ENCODE measurements around the gene JAK3. TPM values are rescaled to one million over a fixed set of nuclear protein-coding genes. Genes with fewer than 3 reads are reported as not detected.

The JAK3 gene
- total and polyA plus RNA-seq, 2 of the 4 experiments (the other 2 are of a cell fraction) = 0.36 to 1.5 TPM

- Histone ChIP-seq H3K18ac (ENCODE audit: low read depth, low read length) (no peak overlapping the region), H4K91ac (ENCODE audit: insufficient read depth, low read depth, low read length) (no peak overlapping the region), H2BK20ac (ENCODE audit: low read depth, low read length) (no peak overlapping the region), H3K9ac (ENCODE audit: low read depth, low read length) (no peak overlapping the region), H4K5ac (ENCODE audit: low read depth, low read length) (no peak overlapping the region), H3K56ac (ENCODE audit: extremely low read depth, insufficient read depth, low read length) (no peak overlapping the region), H3K9me3 (ENCODE audit: control insufficient read depth, insufficient read depth, low read length) (no peaks in the 10 kb centered on the region), H3K9me1 (ENCODE audit: insufficient read depth, low read length) (no peaks in the 10 kb centered on the region), H4K20me1 (ENCODE audit: insufficient read depth, low read length) (no peaks in the 10 kb centered on the region), H3K14ac (replicated peaks; ENCODE audit: low read depth, low read length) (no peak overlapping the region), H2AK5ac (ENCODE audit: low read depth, low read length) (no peak overlapping the region), H3K4me3 (ENCODE audit: insufficient read depth, low read depth, low read length) (no peak overlapping the region), H3K27me3 (ENCODE audit: control insufficient read depth, insufficient read depth, low read length) (peaks cover 4% of the 10 kb centered on the region), H3K23ac (ENCODE audit: low read depth, low read length) (no peak overlapping the region), H3K36me3 (ENCODE audit: control insufficient read depth, insufficient read depth, low read length) (no peaks in the 10 kb centered on the region), H3K4me2 (ENCODE audit: low read depth, low read length) (no peak overlapping the region), H2BK15ac (ENCODE audit: low read depth, low read length) (no peak overlapping the region), H4K8ac (ENCODE audit: low read depth in 2 of 2, low read length in 2 of 2) (no peak overlapping the region), H2BK120ac (ENCODE audit: low read depth, low read length) (no peak overlapping the region), H3K4me1 (ENCODE audit: control insufficient read depth, insufficient read depth, low read length) (no peaks in the 10 kb centered on the region), H3K4ac (ENCODE audit: low read depth, low read length) (no peak overlapping the region), H2AK9ac (replicated peaks; ENCODE audit: low read depth, low read length, poor library complexity) (no peak overlapping the region), H2BK5ac (ENCODE audit: low read depth, low read length, poor library complexity, severe bottlenecking) (no peak overlapping the region), H2AFZ (replicated peaks; ENCODE audit: low read length, poor library complexity) (no peak overlapping the region), H3K27ac (ENCODE audit: insufficient read depth, low read length) (no peak overlapping the region), H3K79me1 (ENCODE audit: low read depth in 1 of 2, low read length in 2 of 2) (no peaks in the 10 kb centered on the region)
- ChIA-PET CTCF (interaction anchor here (0.7 kb wide), 1 partner anchor 370 kb away, joined by 3 read pairs; no protein-coding TSS in a partner anchor), POLR2A (ENCODE audit: unreplicated experiment) (no interaction called here)
- in situ Hi-C loops (cut with MboI; ENCODE audit: low sequenced_read_pairs) = no loop called here
- TF ChIP-seq CHD1 (IDR thresholded peaks at IDR 0.05; ENCODE audit: low read depth, low read length) (no peak), CTCF (conservative IDR thresholded peaks at IDR 0.05; ENCODE audit: low read depth, low read length) (no peak), RAD21 (IDR thresholded peaks at IDR 0.05; ENCODE audit: low read length) (no peak), NFE2L2 (IDR thresholded peaks at IDR 0.05; ENCODE audit: low read depth, low read length) (no peak), ELK1 (IDR thresholded peaks at IDR 0.05; ENCODE audit: borderline replicate concordance, low read depth, low read length) (no peak), RFX5 (IDR thresholded peaks at IDR 0.05; ENCODE audit: low read depth, low read length) (no peak), RCOR1 (IDR thresholded peaks at IDR 0.05; ENCODE audit: insufficient replicate concordance, low read length) (no peak), SMC3 (IDR thresholded peaks at IDR 0.05; ENCODE audit: low read depth, low read length) (no peak), MXI1 (IDR thresholded peaks at IDR 0.05; ENCODE audit: borderline replicate concordance, low read depth, low read length) (no peak), USF2 (IDR thresholded peaks at IDR 0.05; ENCODE audit: low read depth, low read length) (no peak)
- intact Hi-C loops (cut with micrococcal nuclease) = no loop called here
- dilution Hi-C loops (cut with HindIII; ENCODE audit: low sequenced_read_pairs, unreplicated experiment) = no loop called here
- DNase-seq (no peak), ATAC-seq (ENCODE audit: low read depth) (no peak)
- no TSS peak for BruUV-seq (replicated peaks)
- WGBS, 2 experiments (ENCODE audit: extremely low coverage in 2 of 2, insufficient read length in 1 of 2) = no CpG with 5 or more reads among the region's 7 CpGs
These were observed 38.7 kb upstream of the JAK3 start for GRCh38 chr19:17886515-17886914.
